NCI-H2029 treated with DMSO at 0.1 percent for 48 hours (cell line): ENCODE results near the gene SDK1.

Source experiments
- DNase-seq: peaks from one replicate; lab custom pipeline; 2025; lab: John Stamatoyannopoulos, UW

The SDK1 gene

GRCh38 chr7:3888096-3888495 is 587.0 kb downstream of the SDK1 start:
- no peak for DNase-seq

- DNase-seq = no peak
Observed at GRCh38 chr7:3892157-3892556, 591.1 kb downstream of the SDK1 start.

GRCh38 chr7:3892686-3893085 is 591.6 kb downstream of the SDK1 start:
- no peak for DNase-seq

GRCh38 chr7:3893151-3893788 is 592.2 kb downstream of the SDK1 start:
- DNase-seq = no peak

- no peak for DNase-seq
Observed at GRCh38 chr7:3893789-3894153, 592.7 kb downstream of the SDK1 start.

GRCh38 chr7:3895341-3896116 is 594.5 kb downstream of the SDK1 start:
- no peak for DNase-seq

- DNase-seq = no peak
Observed at GRCh38 chr7:3896169-3896765, 595.2 kb downstream of the SDK1 start.

GRCh38 chr7:3897430-3898372 is 596.6 kb downstream of the SDK1 start:
- no peak for DNase-seq

- no peak for DNase-seq
Observed at GRCh38 chr7:3899559-3899991, 598.5 kb downstream of the SDK1 start.

- no peak for DNase-seq
Observed at GRCh38 chr7:3908153-3908552, 607.1 kb downstream of the SDK1 start.

GRCh38 chr7:3909128-3909527 is 608.1 kb downstream of the SDK1 start:
- DNase-seq = no peak

- DNase-seq = no peak
Observed at GRCh38 chr7:3910054-3910453, 609.0 kb downstream of the SDK1 start.

GRCh38 chr7:3911685-3912084 is 610.6 kb downstream of the SDK1 start:
- DNase-seq = no peak

GRCh38 chr7:3912291-3912690 is 611.2 kb downstream of the SDK1 start:
- DNase-seq = no peak

- no peak for DNase-seq
Observed at GRCh38 chr7:3914051-3914775, 613.2 kb downstream of the SDK1 start.

- DNase-seq = no peak
Observed at GRCh38 chr7:3915337-3915878, 614.4 kb downstream of the SDK1 start.

GRCh38 chr7:3916146-3916545 is 615.1 kb downstream of the SDK1 start:
- no peak for DNase-seq

- no peak for DNase-seq
Observed at GRCh38 chr7:3917436-3917835, 616.4 kb downstream of the SDK1 start.

- no peak for DNase-seq
Observed at GRCh38 chr7:3918576-3918975, 617.5 kb downstream of the SDK1 start.

- no peak for DNase-seq
Observed at GRCh38 chr7:3922175-3922635, 621.2 kb downstream of the SDK1 start.

- DNase-seq = no peak
Observed at GRCh38 chr7:3923307-3923918, 622.4 kb downstream of the SDK1 start.
